Sigmoid colon (tissue), 7 donors: ENCODE data around the gene ZNF574. TPM values are rescaled to one million over a fixed set of nuclear protein-coding genes. Genes with fewer than 3 reads are reported as not detected.
"Not testable (repeated sequence)": the region's sequence is repeated elsewhere in the genome, so short reads cannot be mapped to it uniquely, and the experiment has no call there.

Experiments
- DNase-seq: peaks from one replicate; pipeline ENCODE4 v3.0.0-alpha.2; 2019
- H3K27ac ChIP-seq, 4 donors: fragments of 200-600 bp; sonication (generic); one replicate each; pipeline ENCODE4 v1.5.1; 2016 to 2019; ENCODE audit warnings: mild to moderate bottlenecking in 1 of 4
- H3K27me3 ChIP-seq, 3 donors: fragments of 200-600 bp; sonication (generic); one replicate each; pipeline ENCODE4 v1.5.1; 2019; ENCODE audit warnings: mild to moderate bottlenecking in 1 of 3
- H3K36me3 ChIP-seq, 4 donors: fragments of 200-600 bp; sonication (generic); one replicate each; pipeline ENCODE4 v1.5.1; 2016 to 2019
- H3K4me1 ChIP-seq, 4 donors: fragments of 200-600 bp; sonication (generic); one replicate each; pipeline ENCODE4 v1.5.1; 2017 to 2019
- H3K4me3 ChIP-seq, 4 donors: fragments of 200-600 bp; sonication (generic); one replicate each; pipeline ENCODE4 v1.5.1; 2017 to 2019; ENCODE audit warnings: mild to moderate bottlenecking in 2 of 4, moderate library complexity in 1 of 4
- H3K9me3 ChIP-seq, 4 donors: fragments of 200-600 bp in 3 of 4; sonication (generic) in 3 of 4; one replicate each; pipeline versions ENCODE4 v1.5.1 to v1.6.1; 2013 to 2019
- EP300 ChIP-seq, 4 donors: sonication (generic); formaldehyde crosslinking; IDR thresholded peaks; one replicate each; pipeline ENCODE4 v1.6.1; 2017; ENCODE audit warnings: antibody characterized with exemption in 4 of 4
- POLR2A ChIP-seq, 2 donors: fragments of 450-650 bp; IDR thresholded peaks; one replicate each; pipeline ENCODE4 v1.6.1; 2016; ENCODE audit warnings: antibody characterized with exemption in 2 of 2, mild to moderate bottlenecking in 2 of 2, moderate library complexity in 2 of 2
- POLR2AphosphoS5 ChIP-seq, 4 donors: sonication (generic); formaldehyde crosslinking; IDR thresholded peaks; one replicate each; pipeline ENCODE4 v1.6.1; 2017; ENCODE audit warnings: antibody characterized with exemption in 4 of 4
- WGBS, 2 donors: extraction: QIAGEN DNeasy Blood & Tissue Kit; methylation state at CpG; one replicate each; pipeline ENCODE4 v1.1.7; 2013; 5-methylcytosine and 5-hydroxymethylcytosine counted together
- intact Hi-C: fragments of 100-400 bp; cut with DNase I; formaldehyde crosslinking; loops from one replicate; pipeline ENCODE4 v1.15.1; 2023
- polyA plus RNA-seq, 3 donors: library from polyadenylated mRNA; stranded (reverse); fragments of 200-250 nt; gene quantifications; one replicate each; pipeline ENCODE4 v1.2.3, GENCODE V29; 2013
- total RNA-seq, 4 donors: library from RNA; depleted of rRNA; stranded (reverse); fragments of >200 nt; gene quantifications; one replicate each; pipeline ENCODE4 v1.1.0, GENCODE V29; 2016
- TF ChIP-seq, protein P1 (sequence below), 4 experiments: fragments of 450-650 bp in 3 of 4; fragments of 200-600 bp in 1 of 4; IDR thresholded peaks; one replicate each; pipeline ENCODE4 v1.5.1; 2016 to 2019; ENCODE audit warnings: antibody characterized with exemption in 4 of 4, mild to moderate bottlenecking in 3 of 4, moderate library complexity in 2 of 4
- donor health status: healthy with polysubstance abuse.
- donor health status: Bipolar disorder and iron deficiency.
- donor health status: healthy.

Gene ZNF574
- total and polyA plus RNA-seq, 7 donors = 3.0 to 14.6 (median 12.5) TPM

DNA sequence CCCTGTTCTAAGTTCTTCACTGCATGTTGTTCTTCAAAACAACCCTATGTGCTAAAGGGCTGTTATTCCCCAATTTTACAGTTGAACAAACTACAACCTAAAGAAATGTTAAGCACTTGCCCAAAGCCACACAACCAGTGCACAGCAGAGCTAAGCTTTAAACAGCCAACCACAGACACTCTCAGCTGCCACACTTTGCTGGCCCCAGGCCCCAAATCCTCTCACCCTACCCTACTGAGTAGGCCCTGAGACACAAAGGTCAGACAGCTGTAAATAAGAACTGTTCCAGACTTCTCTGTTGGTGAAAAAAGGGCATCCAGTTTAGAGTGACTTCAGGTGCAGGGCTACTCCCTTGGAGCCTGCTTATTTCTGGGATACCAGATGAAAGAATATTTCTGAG is 35.9 kb upstream of the ZNF574 start:
- peaks cover 0 to 7% (median 2%) of the 10 kb centered on the region in 4 donors for H3K4me1 ChIP-seq
- TF ChIP-seq EP300 (IDR thresholded peaks at IDR 0.05) (no peak), POLR2AphosphoS5 (IDR thresholded peaks at IDR 0.05) (no peak), POLR2A (IDR thresholded peaks at IDR 0.05) (no peak)
- TF ChIP-seq, protein P1, sequence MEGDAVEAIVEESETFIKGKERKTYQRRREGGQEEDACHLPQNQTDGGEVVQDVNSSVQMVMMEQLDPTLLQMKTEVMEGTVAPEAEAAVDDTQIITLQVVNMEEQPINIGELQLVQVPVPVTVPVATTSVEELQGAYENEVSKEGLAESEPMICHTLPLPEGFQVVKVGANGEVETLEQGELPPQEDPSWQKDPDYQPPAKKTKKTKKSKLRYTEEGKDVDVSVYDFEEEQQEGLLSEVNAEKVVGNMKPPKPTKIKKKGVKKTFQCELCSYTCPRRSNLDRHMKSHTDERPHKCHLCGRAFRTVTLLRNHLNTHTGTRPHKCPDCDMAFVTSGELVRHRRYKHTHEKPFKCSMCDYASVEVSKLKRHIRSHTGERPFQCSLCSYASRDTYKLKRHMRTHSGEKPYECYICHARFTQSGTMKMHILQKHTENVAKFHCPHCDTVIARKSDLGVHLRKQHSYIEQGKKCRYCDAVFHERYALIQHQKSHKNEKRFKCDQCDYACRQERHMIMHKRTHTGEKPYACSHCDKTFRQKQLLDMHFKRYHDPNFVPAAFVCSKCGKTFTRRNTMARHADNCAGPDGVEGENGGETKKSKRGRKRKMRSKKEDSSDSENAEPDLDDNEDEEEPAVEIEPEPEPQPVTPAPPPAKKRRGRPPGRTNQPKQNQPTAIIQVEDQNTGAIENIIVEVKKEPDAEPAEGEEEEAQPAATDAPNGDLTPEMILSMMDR (IDR thresholded peaks at IDR 0.05) = no peak
- H3K27me3 ChIP-seq = no peaks in the 10 kb centered on the region
- H3K27ac ChIP-seq = no peak overlapping the region
- DNase-seq = no peak
- H3K36me3 ChIP-seq = peaks cover 10 to 65% (median 11%) of the 10 kb centered on the region in 4 donors
- H3K9me3 ChIP-seq = no peaks in the 10 kb centered on the region
- H3K4me3 ChIP-seq = no peak overlapping the region
- intact Hi-C loops = no loop called here

DNA sequence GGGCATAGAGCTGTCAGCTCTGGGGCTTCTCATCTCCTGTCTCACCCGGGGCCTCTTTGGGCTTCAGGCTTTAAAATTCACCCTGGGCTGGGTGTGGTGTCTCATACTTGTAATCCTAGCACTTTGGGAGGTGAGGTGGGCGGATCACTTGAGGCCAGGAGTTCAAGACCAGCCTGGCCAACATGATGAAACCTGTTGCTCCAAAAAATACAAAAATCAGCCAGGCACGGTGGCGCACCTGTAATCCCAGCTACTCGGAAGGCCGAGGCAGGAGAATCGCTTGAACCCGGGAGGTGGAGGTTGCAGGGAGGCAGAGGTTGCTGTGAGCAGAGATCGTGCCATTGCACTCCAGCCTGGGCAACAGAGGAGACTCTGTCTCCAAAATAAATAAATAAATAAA is 35.5 kb upstream of the ZNF574 start:
- H3K36me3 ChIP-seq = peaks cover 10 to 70% (median 13%) of the 10 kb centered on the region in 4 donors
- H3K27me3 ChIP-seq, H3K27ac ChIP-seq, intact Hi-C loops, DNase-seq, H3K4me1 ChIP-seq, H3K4me3 ChIP-seq, H3K9me3 ChIP-seq: not testable (repeated sequence)
- 91 to 94% methylated on average over 9 of the region's 9 CpGs for WGBS, 2 donors

DNA sequence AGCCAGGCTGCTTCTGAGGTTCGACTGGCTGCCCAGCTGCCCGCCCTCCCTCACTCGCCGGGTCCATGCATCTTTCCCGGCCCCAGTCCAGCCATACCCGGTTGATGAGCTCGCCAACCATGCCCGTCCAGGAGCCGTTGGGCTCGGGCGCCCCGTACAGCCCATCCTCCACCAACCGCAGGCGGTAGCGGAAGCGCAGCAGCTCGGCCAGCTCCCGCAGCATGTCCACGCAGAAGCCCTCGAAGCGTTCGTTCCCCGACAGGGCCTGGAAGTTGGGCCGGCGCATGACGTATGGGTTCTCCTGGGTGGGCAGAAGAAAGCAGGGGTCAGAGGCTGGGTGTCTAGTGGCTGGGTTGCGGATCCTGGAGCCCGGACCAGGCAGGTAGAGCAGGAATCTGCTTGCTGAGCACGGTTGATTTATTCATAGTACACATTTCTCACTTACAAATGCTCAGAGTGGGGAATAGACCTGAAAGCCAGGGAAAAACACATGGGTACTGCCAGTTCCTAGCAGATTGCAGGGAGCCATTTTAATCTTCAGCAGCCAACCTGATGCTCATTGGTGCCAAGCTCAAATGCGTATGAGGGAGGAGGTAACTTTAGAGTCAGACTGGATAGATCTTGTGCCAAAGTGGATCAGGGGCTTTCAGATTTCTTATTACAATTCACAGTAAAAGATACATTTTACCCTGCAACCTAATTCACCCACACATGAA is 33.4 kb upstream of the ZNF574 start:
- WGBS, 2 donors = 91 to 93% methylated on average over 30 of the region's 30 CpGs
- H3K36me3 ChIP-seq = peaks cover 10 to 73% (median 13%) of the 10 kb centered on the region in 4 donors
- intact Hi-C loops = no loop called here

DNA sequence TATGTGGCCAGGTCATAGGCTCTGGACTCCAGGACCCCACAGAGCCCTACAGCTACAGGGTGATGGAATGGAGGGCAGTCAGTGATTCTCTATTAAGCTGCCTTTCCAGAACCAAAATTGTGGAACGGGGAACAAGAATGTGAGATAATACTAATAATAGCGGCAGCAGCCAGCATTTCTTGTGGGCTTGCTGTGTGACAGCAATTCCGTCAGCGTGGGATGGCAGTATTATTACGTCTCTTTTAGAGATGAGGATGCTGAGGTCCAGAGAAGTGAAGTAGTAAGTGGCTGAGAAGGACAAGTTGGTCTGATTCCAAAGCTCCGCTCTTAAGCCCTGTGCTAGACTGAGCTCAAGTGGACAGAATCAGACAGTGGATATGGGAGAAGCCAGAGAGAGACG is 30.4 kb upstream of the ZNF574 start:
- peaks cover 5 to 74% (median 13%) of the 10 kb centered on the region in 4 donors for H3K36me3 ChIP-seq
- H3K4me1 ChIP-seq = peaks cover 0 to 5% (median 0%) of the 10 kb centered on the region in 4 donors
- TF ChIP-seq, protein P1 (IDR thresholded peaks at IDR 0.05) = no peak
- TF ChIP-seq POLR2A (IDR thresholded peaks at IDR 0.05) (no peak), POLR2AphosphoS5 (IDR thresholded peaks at IDR 0.05) (no peak), EP300 (IDR thresholded peaks at IDR 0.05) (no peak)
- H3K27me3 ChIP-seq = no peaks in the 10 kb centered on the region
- no peak for DNase-seq
- no peaks in the 10 kb centered on the region for H3K9me3 ChIP-seq
- no peak overlapping the region for H3K27ac ChIP-seq
- no peak overlapping the region for H3K4me3 ChIP-seq
- intact Hi-C loops = no loop called here
- 86 to 93% methylated on average over 7 of the region's 7 CpGs for WGBS, 2 donors

More for the DNA sequence above, 33.4 kb upstream of the ZNF574 start:
- Histone ChIP-seq H3K4me1 (peaks cover 0 to 7% (median 2%) of the 10 kb centered on the region in 4 donors), H3K27me3 (no peaks in the 10 kb centered on the region), H3K4me3 (no peak overlapping the region), H3K9me3 (no peaks in the 10 kb centered on the region), H3K27ac (no peak overlapping the region)
- TF ChIP-seq POLR2AphosphoS5 (IDR thresholded peaks at IDR 0.05) (no peak), EP300 (IDR thresholded peaks at IDR 0.05) (no peak), POLR2A (IDR thresholded peaks at IDR 0.05) (no peak)
- TF ChIP-seq, protein P1 (IDR thresholded peaks at IDR 0.05) = no peak
- DNase-seq = no peak

DNA sequence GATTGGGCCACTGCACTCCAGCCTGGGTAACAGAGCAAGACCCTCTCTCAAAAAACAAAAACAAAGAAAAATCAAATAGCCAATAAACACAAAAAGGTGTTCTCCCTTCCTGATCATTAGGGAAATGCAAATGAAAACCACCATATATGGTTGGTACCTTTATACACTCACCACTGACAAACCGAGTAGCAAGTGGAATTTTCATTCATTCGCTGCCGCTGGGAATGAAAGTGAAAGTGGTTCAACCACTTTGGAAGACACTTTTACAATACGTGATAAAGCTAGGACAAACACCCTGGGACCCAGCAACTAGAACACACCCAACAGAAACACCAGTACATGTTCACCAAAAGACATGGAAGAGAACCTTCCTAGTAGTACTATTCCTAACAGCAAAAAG is 27.0 kb upstream of the ZNF574 start:
- intact Hi-C loops = no loop called here

More for the DNA sequence above, 27.0 kb upstream of the ZNF574 start:
- WGBS, 2 donors = 9 to 38% methylated on average over 4 of the region's 4 CpGs
- TF ChIP-seq POLR2AphosphoS5 (IDR thresholded peaks at IDR 0.05) = no peak
- TF ChIP-seq POLR2A (IDR thresholded peaks at IDR 0.05) = no peak
- TF ChIP-seq, protein P1 (IDR thresholded peaks at IDR 0.05) = no peak
- no peak for TF ChIP-seq EP300 (IDR thresholded peaks at IDR 0.05)
- no peak overlapping the region for H3K27ac ChIP-seq
- peaks cover 0 to 5% (median 0%) of the 10 kb centered on the region in 4 donors for H3K4me1 ChIP-seq
- H3K9me3 ChIP-seq = no peaks in the 10 kb centered on the region
- peaks cover 0 to 62% (median 8%) of the 10 kb centered on the region in 4 donors for H3K36me3 ChIP-seq
- no peaks in the 10 kb centered on the region for H3K27me3 ChIP-seq
- DNase-seq = no peak
- H3K4me3 ChIP-seq = no peak overlapping the region
